Activated T-helper 1 cell treated with anti-CD3 and anti-CD28 coated beads, Interleukin-12 subunit alpha, Interleukin-12 subunit beta, Interleukin-2, Interleukin-4 antibody, amounts not matched to agents 30 ng/mL and 10 ng/mL and 1 ng/mL, durations not matched to agents 14 hours and 24 hours and 36 hours (primary cell): ENCODE data around the gene SGCD. TPM values are rescaled to one million over a fixed set of nuclear protein-coding genes. Genes with fewer than 3 reads are reported as not detected.
"Not testable (repeated sequence)": the region's sequence is repeated elsewhere in the genome, so short reads cannot be mapped to it uniquely, and the experiment has no call there.

ENCODE experiments used
- DNase-seq: peaks from one replicate; pipeline ENCODE4 v3.0.0; 2021; ENCODE audit warnings: low spot score
- H3K27ac Mint-ChIP-seq: one replicate; pipeline ENCODE4 v1.8.0; 2021; ENCODE audit warnings: mild to moderate bottlenecking, mixed read lengths
- H3K27me3 Mint-ChIP-seq: one replicate; pipeline ENCODE4 v1.8.0; 2022; ENCODE audit warnings: mild to moderate bottlenecking, moderate library complexity, mixed read lengths; ENCODE audit not compliant: insufficient read depth
- H3K36me3 Mint-ChIP-seq: one replicate; pipeline ENCODE4 v1.8.0; 2021; ENCODE audit warnings: low read depth, mixed read lengths
- H3K4me1 Mint-ChIP-seq: one replicate; pipeline ENCODE4 v1.8.0; 2021; ENCODE audit warnings: low read depth, mixed read lengths
- H3K4me3 Mint-ChIP-seq: one replicate; pipeline ENCODE4 v1.8.0; 2021; ENCODE audit warnings: mild to moderate bottlenecking, moderate library complexity, mixed read lengths
- H3K9me3 Mint-ChIP-seq: one replicate; pipeline ENCODE4 v1.8.0; 2021; ENCODE audit warnings: mixed read lengths
- intact Hi-C: fragments of 100-400 bp; cut with micrococcal nuclease; formaldehyde crosslinking; loops from one replicate; pipeline ENCODE4 v1.15.1; 2024
- total RNA-seq: library from RNA; stranded (reverse); gene quantifications from 2 replicates; pipeline ENCODE4 v1.2.3, GENCODE V29; 2022

Gene SGCD
- total RNA-seq, 1 donor from 2014 or later = not detected

- intact Hi-C loops = no loop called here
- Mint-ChIP-seq H3K36me3 (no peaks in the 10 kb centered on the region), H3K4me3 (no peak overlapping the region)
Observed at GRCh38 chr5:156621719-156622118, 294.8 kb downstream of the SGCD start.

GRCh38 chr5:156623381-156624040 lies 296.5 kb downstream of the SGCD start:
- Mint-ChIP-seq H3K36me3 (no peaks in the 10 kb centered on the region), H3K27ac (no peak overlapping the region), H3K9me3 (no peaks in the 10 kb centered on the region), H3K4me1 (no peaks in the 10 kb centered on the region), H3K27me3 (peaks cover 4% of the 10 kb centered on the region), H3K4me3 (no peak overlapping the region)
- intact Hi-C loops = no loop called here
- DNase-seq = no peak

More at GRCh38 chr5:156621719-156622118, 294.8 kb downstream of the SGCD start:
- Mint-ChIP-seq H3K9me3 (no peaks in the 10 kb centered on the region), H3K4me1 (no peaks in the 10 kb centered on the region), H3K27me3 (no peaks in the 10 kb centered on the region), H3K27ac (no peak overlapping the region)
- DNase-seq = no peak

GRCh38 chr5:156624686-156625085 lies 297.7 kb downstream of the SGCD start:
- no peaks in the 10 kb centered on the region for H3K9me3 Mint-ChIP-seq
- H3K27ac Mint-ChIP-seq = no peak overlapping the region
- intact Hi-C loops = no loop called here
- no peak for DNase-seq
- H3K36me3 Mint-ChIP-seq = no peaks in the 10 kb centered on the region
- H3K27me3 Mint-ChIP-seq = peaks cover 4% of the 10 kb centered on the region
- no peaks in the 10 kb centered on the region for H3K4me1 Mint-ChIP-seq
- H3K4me3 Mint-ChIP-seq = no peak overlapping the region

- no peak overlapping the region for H3K27ac Mint-ChIP-seq
- intact Hi-C loops = no loop called here
- no peak overlapping the region for H3K4me3 Mint-ChIP-seq
- no peaks in the 10 kb centered on the region for H3K9me3 Mint-ChIP-seq
- peaks cover 7% of the 10 kb centered on the region for H3K27me3 Mint-ChIP-seq
- no peak for DNase-seq
- no peaks in the 10 kb centered on the region for H3K4me1 Mint-ChIP-seq
- no peaks in the 10 kb centered on the region for H3K36me3 Mint-ChIP-seq
Observed at GRCh38 chr5:156628421-156628820, 301.5 kb downstream of the SGCD start.

- H3K9me3 Mint-ChIP-seq = no peaks in the 10 kb centered on the region
- H3K4me1 Mint-ChIP-seq = no peaks in the 10 kb centered on the region
- no peak overlapping the region for H3K4me3 Mint-ChIP-seq
- peaks cover 9% of the 10 kb centered on the region for H3K27me3 Mint-ChIP-seq
- no peaks in the 10 kb centered on the region for H3K36me3 Mint-ChIP-seq
- H3K27ac Mint-ChIP-seq = no peak overlapping the region
- intact Hi-C loops = no loop called here
- no peak for DNase-seq
Observed at GRCh38 chr5:156631005-156631404, 304.0 kb downstream of the SGCD start.

GRCh38 chr5:156634301-156634700 lies 307.3 kb downstream of the SGCD start:
- Mint-ChIP-seq H3K9me3 (peaks cover 3% of the 10 kb centered on the region), H3K4me1 (no peaks in the 10 kb centered on the region), H3K27me3 (peaks cover 15% of the 10 kb centered on the region), H3K4me3 (no peak overlapping the region), H3K27ac (no peak overlapping the region), H3K36me3 (no peaks in the 10 kb centered on the region)
- no peak for DNase-seq
- intact Hi-C loops = no loop called here

- H3K4me1 Mint-ChIP-seq = no peaks in the 10 kb centered on the region
- no peak for DNase-seq
- H3K36me3 Mint-ChIP-seq = no peaks in the 10 kb centered on the region
- no peak overlapping the region for H3K4me3 Mint-ChIP-seq
- intact Hi-C loops = no loop called here
- peaks cover 3% of the 10 kb centered on the region for H3K9me3 Mint-ChIP-seq
- H3K27ac Mint-ChIP-seq = no peak overlapping the region
- peaks cover 20% of the 10 kb centered on the region for H3K27me3 Mint-ChIP-seq
Observed at GRCh38 chr5:156640691-156641241, 313.8 kb downstream of the SGCD start.

GRCh38 chr5:156641686-156642085 lies 314.7 kb downstream of the SGCD start:
- no peaks in the 10 kb centered on the region for H3K36me3 Mint-ChIP-seq
- no peaks in the 10 kb centered on the region for H3K4me1 Mint-ChIP-seq
- no peak overlapping the region for H3K27ac Mint-ChIP-seq
- H3K27me3 Mint-ChIP-seq = peaks cover 20% of the 10 kb centered on the region
- peaks cover 3% of the 10 kb centered on the region for H3K9me3 Mint-ChIP-seq
- H3K4me3 Mint-ChIP-seq = no peak overlapping the region
- intact Hi-C loops = no loop called here
- no peak for DNase-seq

- H3K27ac Mint-ChIP-seq = no peak overlapping the region
- no peaks in the 10 kb centered on the region for H3K4me1 Mint-ChIP-seq
- no peaks in the 10 kb centered on the region for H3K9me3 Mint-ChIP-seq
- intact Hi-C loops = no loop called here
- no peak for DNase-seq
- H3K36me3 Mint-ChIP-seq = no peaks in the 10 kb centered on the region
- H3K4me3 Mint-ChIP-seq = no peak overlapping the region
- peaks cover 8% of the 10 kb centered on the region for H3K27me3 Mint-ChIP-seq
Observed at GRCh38 chr5:156647034-156647451, 320.1 kb downstream of the SGCD start.

- Mint-ChIP-seq H3K27ac (no peak overlapping the region), H3K27me3 (no peaks in the 10 kb centered on the region), H3K4me3 (no peak overlapping the region), H3K4me1 (no peaks in the 10 kb centered on the region), H3K36me3 (no peaks in the 10 kb centered on the region), H3K9me3 (no peaks in the 10 kb centered on the region)
- intact Hi-C loops = no loop called here
- DNase-seq = no peak
Observed at GRCh38 chr5:156654444-156654843, 327.5 kb downstream of the SGCD start.

GRCh38 chr5:156655732-156656131 lies 328.8 kb downstream of the SGCD start:
- no peaks in the 10 kb centered on the region for H3K27me3 Mint-ChIP-seq
- intact Hi-C loops = no loop called here
- no peaks in the 10 kb centered on the region for H3K36me3 Mint-ChIP-seq
- no peaks in the 10 kb centered on the region for H3K9me3 Mint-ChIP-seq
- DNase-seq = no peak
- no peak overlapping the region for H3K4me3 Mint-ChIP-seq
- no peaks in the 10 kb centered on the region for H3K4me1 Mint-ChIP-seq
- no peak overlapping the region for H3K27ac Mint-ChIP-seq

GRCh38 chr5:156664832-156665231 lies 337.9 kb downstream of the SGCD start:
- H3K4me1 Mint-ChIP-seq, H3K4me3 Mint-ChIP-seq, H3K27ac Mint-ChIP-seq, DNase-seq, intact Hi-C loops, H3K9me3 Mint-ChIP-seq, H3K27me3 Mint-ChIP-seq, H3K36me3 Mint-ChIP-seq: not testable (repeated sequence)

GRCh38 chr5:156666686-156667085 lies 339.7 kb downstream of the SGCD start:
- H3K4me1 Mint-ChIP-seq, H3K9me3 Mint-ChIP-seq, DNase-seq, H3K4me3 Mint-ChIP-seq, H3K27ac Mint-ChIP-seq, H3K27me3 Mint-ChIP-seq, H3K36me3 Mint-ChIP-seq, intact Hi-C loops: not testable (repeated sequence)

GRCh38 chr5:156667616-156668015 lies 340.7 kb downstream of the SGCD start:
- no peak overlapping the region for H3K4me3 Mint-ChIP-seq
- DNase-seq = no peak
- intact Hi-C loops = no loop called here
- H3K27ac Mint-ChIP-seq = no peak overlapping the region
- peaks cover 4% of the 10 kb centered on the region for H3K27me3 Mint-ChIP-seq
- no peaks in the 10 kb centered on the region for H3K4me1 Mint-ChIP-seq
- peaks cover 2% of the 10 kb centered on the region for H3K36me3 Mint-ChIP-seq
- no peaks in the 10 kb centered on the region for H3K9me3 Mint-ChIP-seq
